ENCODE data around the gene GTF2H2C_2.
"Not testable (repeated sequence)": the region's sequence is repeated elsewhere in the genome, so short reads cannot be mapped to it uniquely, and the experiment has no call there.

The GTF2H2C_2 gene

DNA sequence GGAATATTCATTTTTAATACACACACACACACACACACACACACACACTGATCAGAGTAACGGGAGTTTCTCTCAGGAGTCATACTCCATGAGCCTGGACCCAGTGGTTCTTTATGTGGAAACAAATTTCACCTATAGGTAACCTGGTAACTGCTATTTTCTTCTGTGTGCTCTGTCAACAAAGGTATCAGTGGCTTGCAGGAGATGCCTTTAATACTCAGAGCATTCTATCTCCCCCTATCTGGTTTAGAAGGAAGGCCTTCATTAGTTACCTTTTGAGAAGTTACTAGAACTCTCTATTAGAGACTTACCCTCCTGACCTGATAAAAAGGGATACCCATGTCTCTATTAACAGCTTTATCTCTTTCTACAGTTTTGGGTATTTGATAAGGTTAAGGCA lies 34.4 kb downstream of the GTF2H2C_2 start:
- no CpG with 5 or more reads among the region's 1 CpG for WGBS, 2 experiments (ENCODE audit: extremely low coverage in 2 of 2, insufficient read length in 1 of 2)

GRCh38 chr5:70451249-70451984 lies 36.2 kb downstream of the GTF2H2C_2 start:
- H4K91ac ChIP-seq (ENCODE audit: insufficient read depth, low read depth, low read length); H3K9me3 ChIP-seq (ENCODE audit: control insufficient read depth, insufficient read depth, low read length); H3K9me1 ChIP-seq (ENCODE audit: insufficient read depth, low read length); H3K4me2 ChIP-seq (ENCODE audit: low read depth, low read length); H3K4ac ChIP-seq (ENCODE audit: low read depth, low read length); H2AK5ac ChIP-seq (ENCODE audit: low read depth, low read length); H4K5ac ChIP-seq (ENCODE audit: low read depth, low read length); DNase-seq; H3K27ac ChIP-seq (ENCODE audit: insufficient read depth, low read length); H3K4me1 ChIP-seq (ENCODE audit: control insufficient read depth, insufficient read depth, low read length); H2BK120ac ChIP-seq (ENCODE audit: low read depth, low read length); H2BK20ac ChIP-seq (ENCODE audit: low read depth, low read length); H3K79me1 ChIP-seq (ENCODE audit: low read depth in 1 of 2, low read length in 2 of 2); ATAC-seq (ENCODE audit: low read depth); in situ Hi-C loops (cut with MboI; ENCODE audit: low sequenced_read_pairs); H4K8ac ChIP-seq (ENCODE audit: low read depth in 2 of 2, low read length in 2 of 2); H3K4me3 ChIP-seq (ENCODE audit: insufficient read depth, low read depth, low read length); H3K14ac ChIP-seq (replicated peaks; ENCODE audit: low read depth, low read length); POLR2A ChIA-PET (ENCODE audit: unreplicated experiment); intact Hi-C loops (cut with micrococcal nuclease); H2BK15ac ChIP-seq (ENCODE audit: low read depth, low read length); H3K27me3 ChIP-seq (ENCODE audit: control insufficient read depth, insufficient read depth, low read length); CTCF ChIA-PET; H3K36me3 ChIP-seq (ENCODE audit: control insufficient read depth, insufficient read depth, low read length); dilution Hi-C loops (cut with HindIII; ENCODE audit: low sequenced_read_pairs, unreplicated experiment); H3K56ac ChIP-seq (ENCODE audit: extremely low read depth, insufficient read depth, low read length); H3K18ac ChIP-seq (ENCODE audit: low read depth, low read length); H2AK9ac ChIP-seq (replicated peaks; ENCODE audit: low read depth, low read length, poor library complexity); H3K23ac ChIP-seq (ENCODE audit: low read depth, low read length); BruUV-seq (replicated peaks); H4K20me1 ChIP-seq (ENCODE audit: insufficient read depth, low read length); H2BK5ac ChIP-seq (ENCODE audit: low read depth, low read length, poor library complexity, severe bottlenecking); H2AFZ ChIP-seq (replicated peaks; ENCODE audit: low read length, poor library complexity); H3K9ac ChIP-seq (ENCODE audit: low read depth, low read length): not testable (repeated sequence)
- WGBS, 2 experiments (ENCODE audit: extremely low coverage in 2 of 2, insufficient read length in 1 of 2), result no CpG with 5 or more reads among the region's 7 CpGs

More for the DNA sequence above, 34.4 kb downstream of the GTF2H2C_2 start:
- H2AK9ac ChIP-seq (replicated peaks; ENCODE audit: low read depth, low read length, poor library complexity); H4K20me1 ChIP-seq (ENCODE audit: insufficient read depth, low read length); H3K9ac ChIP-seq (ENCODE audit: low read depth, low read length); DNase-seq; H3K4ac ChIP-seq (ENCODE audit: low read depth, low read length); H2BK20ac ChIP-seq (ENCODE audit: low read depth, low read length); ATAC-seq (ENCODE audit: low read depth); H2AFZ ChIP-seq (replicated peaks; ENCODE audit: low read length, poor library complexity); CTCF ChIA-PET; H3K36me3 ChIP-seq (ENCODE audit: control insufficient read depth, insufficient read depth, low read length); H3K9me3 ChIP-seq (ENCODE audit: control insufficient read depth, insufficient read depth, low read length); H2AK5ac ChIP-seq (ENCODE audit: low read depth, low read length); dilution Hi-C loops (cut with HindIII; ENCODE audit: low sequenced_read_pairs, unreplicated experiment); H4K8ac ChIP-seq (ENCODE audit: low read depth in 2 of 2, low read length in 2 of 2); H3K4me1 ChIP-seq (ENCODE audit: control insufficient read depth, insufficient read depth, low read length); intact Hi-C loops (cut with micrococcal nuclease); in situ Hi-C loops (cut with MboI; ENCODE audit: low sequenced_read_pairs); H3K27me3 ChIP-seq (ENCODE audit: control insufficient read depth, insufficient read depth, low read length); H3K23ac ChIP-seq (ENCODE audit: low read depth, low read length); H2BK120ac ChIP-seq (ENCODE audit: low read depth, low read length); H3K18ac ChIP-seq (ENCODE audit: low read depth, low read length); POLR2A ChIA-PET (ENCODE audit: unreplicated experiment); H2BK5ac ChIP-seq (ENCODE audit: low read depth, low read length, poor library complexity, severe bottlenecking); H3K4me3 ChIP-seq (ENCODE audit: insufficient read depth, low read depth, low read length); H3K27ac ChIP-seq (ENCODE audit: insufficient read depth, low read length); H4K91ac ChIP-seq (ENCODE audit: insufficient read depth, low read depth, low read length); H3K14ac ChIP-seq (replicated peaks; ENCODE audit: low read depth, low read length); H3K4me2 ChIP-seq (ENCODE audit: low read depth, low read length); H3K9me1 ChIP-seq (ENCODE audit: insufficient read depth, low read length); H2BK15ac ChIP-seq (ENCODE audit: low read depth, low read length); H3K79me1 ChIP-seq (ENCODE audit: low read depth in 1 of 2, low read length in 2 of 2); H3K56ac ChIP-seq (ENCODE audit: extremely low read depth, insufficient read depth, low read length); H4K5ac ChIP-seq (ENCODE audit: low read depth, low read length): not testable (repeated sequence)
- TSS peak; percentile 32 for BruUV-seq (replicated peaks)
